WTC11 (cell line): ENCODE measurements around the gene ASB11. TPM values are rescaled to one million over a fixed set of nuclear protein-coding genes. Genes with fewer than 3 reads are reported as not detected.

Source experiments
- ATAC-seq: fragments of 200-7000 bp; cut with Tn5 transposase; 2 replicates; pipeline ENCODE4 v1.10.0; 2021; ENCODE audit warnings: mild to moderate bottlenecking, moderate library complexity
- CTCF ChIA-PET: fragments of 300-600 bp; sonication (Branson Sonifier 250); formaldehyde crosslinking; loops from one replicate; lab custom pipeline; 2021; ENCODE audit warnings: antibody characterized with exemption; lab: Charles Lee
- POLR2A ChIA-PET: fragments of 350-600 bp; sonication (Branson Sonifier 250); formaldehyde crosslinking; loops from one replicate; lab custom pipeline; 2021; ENCODE audit warnings: antibody characterized with exemption; lab: Charles Lee
- DNase-seq: peaks from one replicate; pipeline ENCODE4 v3.0.0; 2021; ENCODE audit warnings: low spot score
- H3K27ac Mint-ChIP-seq: 2 replicates; pipeline ENCODE4 v1.8.0; 2021; ENCODE audit warnings: mixed read lengths
- H3K27me3 Mint-ChIP-seq: 2 replicates; pipeline ENCODE4 v1.8.0; 2021; ENCODE audit warnings: low read depth, mild to moderate bottlenecking, moderate library complexity, mixed read lengths
- H3K36me3 Mint-ChIP-seq: 2 replicates; pipeline ENCODE4 v1.8.0; 2021; ENCODE audit warnings: mixed read lengths
- H3K4me1 Mint-ChIP-seq: 2 replicates; pipeline ENCODE4 v1.8.0; 2022; ENCODE audit warnings: mixed read lengths
- H3K4me3 Mint-ChIP-seq: 2 replicates; pipeline ENCODE4 v1.8.0; 2021; ENCODE audit warnings: mild to moderate bottlenecking, moderate library complexity, mixed read lengths
- H3K9me3 Mint-ChIP-seq: 2 replicates; pipeline ENCODE4 v1.8.0; 2021; ENCODE audit warnings: mixed read lengths
- AFF4 ChIP-seq: sonication (generic); formaldehyde crosslinking; IDR thresholded peaks from 2 replicates; pipeline ENCODE4 v1.8.1; 2023; ENCODE audit warnings: mild to moderate bottlenecking, missing genetic modification reagents, borderline replicate concordance
- CTCF ChIP-seq: fragments of 200-600 bp; IDR thresholded peaks from 2 replicates; pipeline ENCODE4 v1.8.0; 2022; ENCODE audit warnings: antibody characterized with exemption
- ETV6 ChIP-seq: sonication (generic); formaldehyde crosslinking; IDR thresholded peaks from 2 replicates; pipeline ENCODE4 v1.8.1; 2022; ENCODE audit warnings: mild to moderate bottlenecking, missing genetic modification reagents
- FOXP1 ChIP-seq: sonication (generic); formaldehyde crosslinking; IDR thresholded peaks from 2 replicates; pipeline ENCODE4 v1.8.0; 2022; ENCODE audit warnings: missing genetic modification reagents, mild to moderate bottlenecking, moderate library complexity, borderline replicate concordance
- GABPB1 ChIP-seq: sonication (generic); formaldehyde crosslinking; IDR thresholded peaks from 2 replicates; pipeline ENCODE4 v1.8.1; 2023; ENCODE audit warnings: mild to moderate bottlenecking, missing genetic modification reagents
- NFATC4 ChIP-seq: fragments of 250-450 bp; sonication (Bioruptor Pico); IDR thresholded peaks from 2 replicates; pipeline ENCODE4 v1.9.0; 2021; ENCODE audit warnings: mild to moderate bottlenecking
- NFE2L1 ChIP-seq: sonication (generic); formaldehyde crosslinking; IDR thresholded peaks from 2 replicates; pipeline ENCODE4 v1.8.1; 2023; ENCODE audit warnings: missing genetic modification reagents
- NFYB ChIP-seq: sonication (generic); formaldehyde crosslinking; conservative IDR thresholded peaks from 2 replicates; pipeline ENCODE4 v1.8.0; 2022; ENCODE audit warnings: low read depth, missing genetic modification reagents
- OVOL2 ChIP-seq: fragments of 250-450 bp; sonication (Bioruptor Pico); IDR thresholded peaks from 2 replicates; pipeline ENCODE4 v1.9.0; 2021; ENCODE audit warnings: mild to moderate bottlenecking, borderline replicate concordance
- RORB ChIP-seq: fragments of 250-450 bp; sonication (Bioruptor Pico); IDR thresholded peaks from 2 replicates; pipeline ENCODE4 v1.9.0; 2021; ENCODE audit warnings: mild to moderate bottlenecking
- SMAD3 ChIP-seq: sonication (generic); formaldehyde crosslinking; IDR thresholded peaks from 2 replicates; pipeline ENCODE4 v1.8.0; 2022; ENCODE audit warnings: missing genetic modification reagents, mild to moderate bottlenecking, borderline replicate concordance
- SMAD4 ChIP-seq: sonication (generic); formaldehyde crosslinking; IDR thresholded peaks from 2 replicates; pipeline ENCODE4 v1.8.0; 2022; ENCODE audit warnings: mild to moderate bottlenecking, missing genetic modification reagents
- SOX15 ChIP-seq: fragments of 250-450 bp; sonication (Bioruptor Pico); IDR thresholded peaks from 2 replicates; pipeline ENCODE4 v1.9.0; 2021; ENCODE audit warnings: mild to moderate bottlenecking
- TCF7 ChIP-seq: sonication (generic); formaldehyde crosslinking; IDR thresholded peaks from 2 replicates; pipeline ENCODE4 v1.8.0; 2022; ENCODE audit warnings: mild to moderate bottlenecking, low read depth, missing genetic modification reagents, moderate library complexity
- ZNF121 ChIP-seq: sonication (generic); formaldehyde crosslinking; IDR thresholded peaks from 2 replicates; pipeline ENCODE4 v1.8.0; 2023; ENCODE audit warnings: missing genetic modification reagents
- ZNF232 ChIP-seq: sonication (generic); formaldehyde crosslinking; IDR thresholded peaks from 2 replicates; pipeline ENCODE4 v1.8.0; 2022; ENCODE audit warnings: mild to moderate bottlenecking, missing genetic modification reagents
- ZNF425 ChIP-seq: fragments of 250-450 bp; sonication (Bioruptor Pico); conservative IDR thresholded peaks from 2 replicates; pipeline ENCODE4 v1.9.0; 2021; ENCODE audit warnings: mild to moderate bottlenecking
- ZNF532 ChIP-seq: fragments of 250-450 bp; sonication (Bioruptor Pico); IDR thresholded peaks from 2 replicates; pipeline ENCODE4 v1.9.0; 2021; ENCODE audit warnings: mild to moderate bottlenecking, borderline replicate concordance
- ZSCAN18 ChIP-seq: fragments of 250-450 bp; sonication (Bioruptor Pico); IDR thresholded peaks from 2 replicates; pipeline ENCODE4 v2.1.2; 2022; ENCODE audit warnings: mild to moderate bottlenecking, moderate library complexity
- total RNA-seq: library from RNA; stranded (reverse); gene quantifications from 3 replicates; pipeline ENCODE4 v1.2.3, GENCODE V29; 2021

The ASB11 gene
- total RNA-seq, 1 experiment from 2014 or later: not detected

- Mint-ChIP-seq H3K36me3 (no peaks in the 10 kb centered on the region), H3K27me3 (no peaks in the 10 kb centered on the region), H3K4me1 (no peaks in the 10 kb centered on the region), H3K4me3 (no peak overlapping the region), H3K27ac (no peak overlapping the region)
- DNase-seq: no peak
- CTCF ChIA-PET: no interaction called here
- POLR2A ChIA-PET: no interaction called here
- ATAC-seq: no peak
- TF ChIP-seq SOX15 (CRISPR knock-in tag): no peak
- TF ChIP-seq AFF4 (CRISPR knock-in tag): no peak
- no peak for TF ChIP-seq RORB (CRISPR knock-in tag)
- TF ChIP-seq NFYB: no peak
- TF ChIP-seq NFE2L1: no peak
- TF ChIP-seq ZNF121 (CRISPR knock-in tag): no peak
- no peak for TF ChIP-seq ZNF425 (CRISPR knock-in tag)
- TF ChIP-seq SMAD4 (CRISPR knock-in tag): no peak
- no peak for TF ChIP-seq ZNF232 (CRISPR knock-in tag)
- no peak for TF ChIP-seq CTCF
- no peak for TF ChIP-seq ZSCAN18 (CRISPR knock-in tag)
- no peak for TF ChIP-seq OVOL2 (CRISPR knock-in tag)
- TF ChIP-seq, all 79 proteins: peak for 0
- no peaks in the 10 kb centered on the region for H3K9me3 Mint-ChIP-seq
Measured at GRCh38 chrX:15254852-15255251, 60.6 kb downstream of the ASB11 start.

GRCh38 chrX:15245896-15246295 is 69.5 kb downstream of the ASB11 start:
- no peak overlapping the region for H3K27ac Mint-ChIP-seq
- H3K27me3 Mint-ChIP-seq: no peaks in the 10 kb centered on the region
- ChIA-PET CTCF (no interaction called here), POLR2A (no interaction called here)
- H3K4me3 Mint-ChIP-seq: no peak overlapping the region
- ATAC-seq (no peak), DNase-seq (no peak)
- no peaks in the 10 kb centered on the region for H3K36me3 Mint-ChIP-seq
- H3K9me3 Mint-ChIP-seq: no peaks in the 10 kb centered on the region
- no peaks in the 10 kb centered on the region for H3K4me1 Mint-ChIP-seq
- no peak for TF ChIP-seq SMAD3 (CRISPR knock-in tag)
- no peak for TF ChIP-seq RORB (CRISPR knock-in tag)
- no peak for TF ChIP-seq ETV6
- TF ChIP-seq NFATC4: no peak
- no peak for TF ChIP-seq FOXP1 (CRISPR knock-in tag)
- no peak for TF ChIP-seq ZNF532 (CRISPR knock-in tag)
- no peak for TF ChIP-seq TCF7 (CRISPR knock-in tag)
- no peak for TF ChIP-seq GABPB1 (CRISPR knock-in tag)
- no peak for TF ChIP-seq ZNF425 (CRISPR knock-in tag)
